ENCODE data around the gene KIAA1958.

The KIAA1958 gene

DNA sequence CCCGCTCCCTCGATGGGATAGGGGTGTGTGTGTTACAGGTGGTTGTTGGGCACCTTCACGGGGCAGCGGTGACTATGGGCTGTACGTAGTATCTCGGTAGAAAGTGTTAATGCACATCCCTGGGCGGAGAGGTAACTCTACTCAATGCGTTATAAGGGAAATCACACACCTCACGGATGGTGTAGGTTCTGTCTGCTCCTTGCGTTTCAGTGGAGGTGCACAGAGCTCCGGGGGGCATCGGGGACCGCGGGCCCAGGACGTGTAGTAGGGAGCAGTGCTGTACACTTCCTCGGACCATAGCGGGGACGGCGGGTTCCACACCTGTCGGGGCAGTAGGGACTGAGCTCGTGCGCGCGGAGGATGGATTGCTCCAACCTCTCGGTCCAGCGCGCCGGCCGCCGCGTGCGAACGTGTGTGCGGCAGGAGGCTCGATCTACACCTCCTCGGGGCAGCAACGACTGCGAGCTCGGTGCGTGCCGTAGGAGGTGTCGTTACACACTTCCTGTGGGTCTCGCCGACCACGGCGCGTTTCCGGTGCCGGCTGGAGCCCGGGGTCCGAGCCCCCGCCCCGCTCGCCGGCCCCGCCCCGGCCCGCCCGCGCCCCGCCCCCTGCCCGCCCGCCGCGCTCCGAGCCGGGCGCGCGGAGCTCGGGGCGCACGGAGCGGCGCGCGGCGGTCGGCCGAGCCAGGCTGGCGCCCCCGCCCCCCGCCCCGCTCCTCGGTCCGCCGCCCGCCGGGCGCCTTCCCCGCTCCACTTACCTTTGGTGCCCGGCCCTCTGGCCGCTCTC, at the start of gene KIAA1958:
Gene KIAA1958 (plus strand): TSS at position 607 of the 787 bp plus-strand sequence. CDS start 87,254 bp downstream, outside the sequence.
- DNase-seq = peak in 48 of 51 donors; percentile 19 to 83 (median 63)

DNA sequence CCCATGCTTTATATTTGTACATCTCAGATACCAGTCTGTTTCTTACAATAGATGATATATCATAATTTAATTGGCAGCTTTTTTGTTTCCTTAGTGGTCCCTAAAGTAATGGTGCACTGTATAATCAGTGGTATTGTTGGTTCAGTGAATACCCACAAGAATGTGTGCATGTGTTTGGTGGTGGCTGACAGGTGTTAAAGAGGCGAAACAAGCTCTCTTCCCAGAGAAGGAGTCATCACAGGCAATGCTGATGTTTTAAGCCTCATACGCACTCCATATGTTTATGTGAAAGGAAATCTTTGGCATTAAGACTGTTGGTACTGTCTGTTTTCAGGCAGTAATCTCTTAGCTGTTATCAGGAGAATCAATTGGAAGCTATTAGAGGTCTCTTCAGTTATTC, 49.2 kb upstream of the KIAA1958 start:
- DNase-seq = no peak

DNA sequence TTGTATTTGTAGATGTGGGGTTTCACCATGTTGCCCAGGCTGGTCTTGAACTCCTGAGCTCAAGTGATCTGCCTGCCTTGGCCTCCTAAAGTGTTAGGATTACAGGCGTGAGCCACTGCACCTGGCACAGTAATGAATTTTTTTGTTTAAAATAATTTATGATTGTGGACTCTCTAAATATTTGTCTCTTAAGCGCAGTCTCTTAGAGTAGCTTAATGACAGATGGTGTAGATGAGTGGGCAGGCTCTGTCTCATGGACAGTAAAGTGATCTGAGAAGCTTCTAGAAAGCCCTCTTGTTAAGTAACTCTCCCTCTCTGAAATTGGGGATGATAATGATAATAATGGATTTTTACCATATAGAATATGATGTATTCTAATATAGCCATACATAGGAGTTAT, 47.5 kb upstream of the KIAA1958 start:
- no peak for DNase-seq

DNA sequence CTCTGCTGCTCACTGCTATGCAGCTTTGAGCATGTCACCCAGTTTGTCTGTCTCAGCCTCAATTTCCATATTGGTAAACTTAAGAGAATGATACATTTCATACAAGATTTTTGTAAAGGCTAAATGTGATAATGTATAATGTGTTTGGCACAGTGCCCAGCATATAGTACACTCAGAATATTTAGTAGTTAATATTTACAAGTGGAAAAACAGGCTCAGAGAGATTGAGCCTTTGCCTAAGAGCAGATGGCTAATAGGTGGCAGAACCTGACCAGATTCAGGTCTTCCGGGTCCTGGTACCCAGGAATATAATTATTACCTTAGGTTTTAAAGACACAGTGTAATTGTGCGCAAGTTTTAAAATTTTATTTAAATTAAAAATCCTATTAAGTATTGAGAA, 46.8 kb upstream of the KIAA1958 start:
- no peak for DNase-seq

GRCh38 chr9:112443200-112443599, 43.4 kb upstream of the KIAA1958 start:
- DNase-seq = peak in 7 of 51 donors; percentile 0 to 19 (median 3)

GRCh38 chr9:112443636-112444035, 43.0 kb upstream of the KIAA1958 start:
- no peak for DNase-seq

- no peak for DNase-seq
Measured at GRCh38 chr9:112445196-112445595, 41.4 kb upstream of the KIAA1958 start.

DNA sequence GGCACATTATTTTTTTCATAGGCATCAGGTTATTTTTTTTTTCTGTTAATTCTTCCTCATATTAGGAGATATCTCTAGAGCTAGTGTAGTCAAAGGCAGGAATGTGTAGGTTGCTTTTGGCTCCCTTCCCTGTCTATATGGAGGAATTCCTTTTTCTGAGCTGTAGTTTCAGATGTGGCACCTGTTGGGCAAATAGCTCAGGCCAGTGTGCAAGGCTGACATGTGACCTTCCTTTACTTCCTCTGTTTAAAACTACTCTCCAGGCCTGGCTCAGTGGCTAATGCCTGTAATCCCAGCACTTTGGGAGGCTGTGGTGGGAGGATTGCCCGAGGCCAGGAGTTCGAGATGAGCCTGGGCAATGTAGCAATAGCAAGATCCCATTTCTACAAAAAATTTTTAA, 40.5 kb upstream of the KIAA1958 start:
- DNase-seq = no peak

- DNase-seq = no peak
Measured at GRCh38 chr9:112446526-112446925, 40.1 kb upstream of the KIAA1958 start.

DNA sequence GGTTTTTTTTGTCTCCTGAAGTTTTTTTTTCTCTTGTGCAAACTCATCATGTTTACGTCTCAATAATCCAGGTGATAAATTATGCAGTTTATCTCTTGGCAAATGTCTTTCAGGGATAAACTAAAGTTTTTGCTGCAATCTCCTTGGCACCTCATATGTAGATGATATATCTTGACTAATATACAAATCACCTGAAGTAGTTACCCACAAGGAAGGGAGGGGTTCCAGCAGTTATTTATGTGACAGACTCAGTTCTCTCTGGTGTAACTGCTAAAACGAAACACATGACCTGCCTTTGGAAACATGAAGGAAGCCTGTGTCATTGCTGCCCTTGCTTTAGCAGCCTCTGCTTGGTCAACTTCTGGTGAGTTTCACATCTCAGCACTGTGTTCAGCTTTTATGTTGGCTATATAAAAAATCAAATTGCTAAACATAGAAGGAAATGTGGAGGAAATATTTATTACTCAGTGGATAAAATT, 39.3 kb upstream of the KIAA1958 start:
- DNase-seq = no peak

DNA sequence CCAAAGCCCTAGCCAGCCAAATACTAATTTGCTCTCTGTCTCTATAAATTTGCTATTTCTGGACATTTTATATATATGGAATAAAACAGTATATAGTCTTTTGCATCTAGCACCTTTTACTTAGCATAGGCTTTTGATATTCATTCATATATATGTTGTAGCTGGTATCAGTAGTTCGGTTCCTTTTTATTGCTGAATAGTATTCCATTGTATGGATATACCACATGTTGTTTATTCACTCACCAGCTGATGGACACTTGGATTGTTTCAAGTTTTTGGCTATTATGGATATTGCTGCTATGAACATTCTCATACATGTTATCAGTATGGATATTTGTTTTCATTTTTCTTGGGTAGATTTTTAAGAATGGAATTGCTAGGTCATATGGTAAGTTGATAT, 23.8 kb upstream of the KIAA1958 start:
- DNase-seq = no peak

- no peak for DNase-seq
Measured at GRCh38 chr9:112465352-112465751, 21.3 kb upstream of the KIAA1958 start.

DNA sequence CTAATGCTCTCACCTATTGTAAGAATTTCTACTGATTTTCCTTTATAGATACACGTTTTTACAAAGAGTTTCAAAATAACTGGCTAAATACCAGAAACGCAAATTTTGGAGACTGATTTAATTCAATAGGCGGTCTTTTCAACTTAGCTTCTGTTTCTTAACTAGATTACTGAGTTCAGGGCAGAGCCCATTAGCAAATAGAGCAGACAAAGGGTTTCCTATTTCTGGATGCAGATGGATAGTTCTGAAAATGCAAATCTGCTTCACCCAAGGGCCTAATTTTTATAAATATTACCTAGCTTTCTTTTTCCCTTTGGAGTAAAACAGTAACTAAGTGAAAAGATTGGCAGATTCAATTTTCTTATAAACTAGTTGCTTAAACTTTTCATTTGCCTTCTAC, 13.6 kb upstream of the KIAA1958 start:
- DNase-seq = no peak

- DNase-seq = no peak
Measured at GRCh38 chr9:112473986-112474385, 12.6 kb upstream of the KIAA1958 start.

DNA sequence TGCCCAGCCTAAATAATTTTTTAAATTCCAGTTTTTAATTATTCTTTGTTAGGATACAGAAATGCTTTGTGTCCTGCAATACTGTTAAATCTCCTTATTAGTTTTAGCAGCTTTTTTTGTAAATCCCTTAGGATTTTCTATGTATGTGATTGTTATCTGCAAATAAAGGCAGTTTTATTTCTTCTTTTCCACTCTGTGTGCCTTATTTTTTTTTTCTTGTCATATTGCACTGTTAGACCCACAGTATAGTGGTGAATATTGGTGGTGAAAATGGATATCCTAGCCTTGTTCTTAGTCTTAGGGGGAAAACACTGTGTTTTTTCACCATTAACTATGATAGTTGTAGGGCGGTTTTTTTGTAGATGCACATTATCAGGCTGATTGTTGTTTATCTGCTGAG, 11.3 kb upstream of the KIAA1958 start:
- DNase-seq = no peak

- DNase-seq = no peak
Measured at GRCh38 chr9:112477330-112477729, 9.3 kb upstream of the KIAA1958 start.

DNA sequence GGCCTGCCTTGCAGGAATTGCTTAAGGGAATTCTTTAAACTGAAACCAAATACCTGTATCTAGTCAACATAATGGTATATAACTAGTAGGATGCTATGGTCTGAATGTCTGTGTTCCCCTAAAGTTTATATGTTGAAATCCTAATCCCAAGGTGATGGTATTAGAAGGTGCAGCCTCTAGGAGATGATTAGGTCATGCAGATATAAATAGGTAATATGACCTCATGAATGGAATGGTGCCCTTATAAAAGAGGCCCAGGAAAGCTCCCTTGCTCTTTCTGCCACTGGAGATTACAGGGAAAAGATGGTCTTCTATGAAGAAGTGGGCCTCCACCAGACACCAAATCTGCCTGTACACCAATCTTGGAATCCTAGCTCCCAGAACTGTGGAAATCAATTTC, 7.4 kb upstream of the KIAA1958 start:
- DNase-seq = no peak

- no peak for DNase-seq
Measured at GRCh38 chr9:112484607-112485006, 2.0 kb upstream of the KIAA1958 start.

GRCh38 chr9:112485574-112485973, 1.1 kb upstream of the KIAA1958 start:
- DNase-seq = no peak

GRCh38 chr9:112487008-112487798, 576 bp downstream of the KIAA1958 start:
- peak in 41 of 51 donors; percentile 11 to 73 (median 43) for DNase-seq

DNA sequence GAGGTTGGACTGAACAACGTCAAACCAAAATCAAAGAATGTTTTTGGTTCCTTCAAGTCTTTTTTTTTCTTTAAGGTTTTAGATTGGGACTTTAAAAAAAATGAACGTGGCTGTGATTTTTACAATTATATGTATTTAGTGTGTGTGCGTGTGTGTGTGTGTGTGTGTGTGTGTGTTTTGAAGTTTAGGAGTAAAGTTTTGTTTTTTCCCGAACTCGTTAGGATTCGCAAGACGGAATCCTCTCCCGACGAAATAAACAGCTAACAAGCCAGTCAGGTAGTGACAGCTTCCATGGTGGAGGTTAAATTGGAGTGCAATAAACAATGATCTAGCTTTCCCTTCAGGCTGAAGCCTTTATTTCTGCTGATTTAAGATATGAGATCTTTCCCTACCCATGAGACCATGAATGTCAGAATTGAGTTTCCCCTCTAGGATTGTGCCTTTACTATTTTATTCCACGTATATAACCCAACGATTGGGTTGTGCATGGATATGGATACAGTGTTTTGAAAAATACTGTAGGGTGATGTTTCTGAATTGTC, 1.2 kb downstream of the KIAA1958 start:
- peak in 2 of 51 donors; percentile 50 to 79 for DNase-seq

DNA sequence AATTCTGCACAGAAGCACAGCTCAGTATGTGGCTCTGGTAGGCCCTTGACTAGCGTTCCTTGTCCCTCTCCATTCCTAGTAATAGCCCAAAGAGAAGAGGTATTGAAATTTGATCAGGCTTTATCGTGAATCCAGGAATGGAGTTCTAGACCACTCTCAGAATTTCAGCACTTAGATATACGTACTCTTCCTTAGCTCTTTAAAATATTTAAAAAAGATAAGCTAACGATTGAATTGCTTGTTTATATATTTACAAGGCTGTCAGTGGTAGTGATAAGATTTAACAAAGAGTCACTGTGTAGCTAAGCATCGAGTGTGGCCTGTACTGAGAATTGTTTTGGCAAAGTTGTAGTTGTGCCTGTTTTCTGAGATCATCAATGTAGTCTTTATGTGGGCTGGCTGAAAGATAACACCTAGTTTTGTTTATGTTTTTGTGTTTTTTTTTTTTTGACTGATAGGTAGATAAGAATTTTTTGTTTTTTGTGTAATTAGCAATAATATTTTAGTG, 2.5 kb downstream of the KIAA1958 start:
- DNase-seq = peak in 3 of 51 donors; percentile 13 to 68 (median 26)

Data from hypothalamus (tissue), 51 donors.